ENCODE results near the gene TNXB. TPM values are rescaled to one million over a fixed set of nuclear protein-coding genes. Genes with fewer than 3 reads are reported as not detected.

Gene TNXB
- total RNA-seq, 2 donors from 2014 or later, result 7.2 to 26.8 TPM

DNA sequence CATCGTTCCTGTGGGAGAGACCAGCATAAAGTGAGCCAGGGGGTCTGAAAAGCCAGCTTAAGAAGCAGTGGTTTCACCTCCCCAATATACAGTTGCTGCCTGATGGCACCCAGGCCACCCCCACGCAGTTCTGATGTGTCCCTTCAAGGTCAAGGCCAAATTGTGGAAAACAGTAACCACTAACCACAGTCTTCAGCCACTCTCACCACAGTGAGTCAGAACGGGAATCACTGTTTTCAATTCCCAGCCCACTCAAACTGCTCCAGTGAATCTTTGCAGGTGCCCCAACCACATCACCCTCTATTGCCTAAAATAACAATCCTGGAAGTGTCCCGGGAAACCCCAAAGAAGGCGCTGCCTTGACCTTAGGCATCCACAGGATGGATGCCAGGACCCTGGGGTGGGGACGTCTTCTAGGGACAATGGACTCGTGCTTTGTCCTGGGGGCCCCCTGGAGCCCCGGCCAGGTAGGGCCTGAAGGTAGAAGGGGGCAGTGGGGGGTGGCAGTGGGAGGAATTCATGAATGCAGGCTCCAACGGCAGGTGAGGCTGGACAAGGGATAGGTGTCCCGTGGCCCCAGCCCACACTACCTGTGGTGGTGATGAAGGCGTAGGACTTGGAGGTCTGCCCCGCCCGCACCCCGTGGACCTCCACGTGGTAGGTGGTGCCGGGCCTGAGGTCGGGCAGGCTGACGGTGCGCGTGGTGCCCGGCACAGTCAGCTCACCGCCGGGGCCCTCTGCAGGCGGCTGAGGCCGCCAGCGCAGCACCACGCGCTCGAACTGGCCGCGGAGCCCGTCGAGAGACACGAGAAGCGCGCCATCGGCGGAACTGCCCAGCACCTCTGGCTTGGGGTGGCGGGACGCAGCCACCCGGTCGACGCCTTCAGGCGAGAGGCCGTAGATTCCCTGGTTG, 22.2 kb downstream of the TNXB start:
- Mint-ChIP-seq H3K4me1 (peaks cover 12% of the 10 kb centered on the region), H3K27ac (peak overlapping the region; percentile 78), H3K4me3 (peak overlapping the region; percentile 54), H3K27me3 (peaks cover 44% of the 10 kb centered on the region), H3K9me3 (no peaks in the 10 kb centered on the region), H3K36me3 (ENCODE audit: low read depth) (peaks cover 5% of the 10 kb centered on the region)
- peak; percentile 74 for ATAC-seq (replicated peaks)

DNA sequence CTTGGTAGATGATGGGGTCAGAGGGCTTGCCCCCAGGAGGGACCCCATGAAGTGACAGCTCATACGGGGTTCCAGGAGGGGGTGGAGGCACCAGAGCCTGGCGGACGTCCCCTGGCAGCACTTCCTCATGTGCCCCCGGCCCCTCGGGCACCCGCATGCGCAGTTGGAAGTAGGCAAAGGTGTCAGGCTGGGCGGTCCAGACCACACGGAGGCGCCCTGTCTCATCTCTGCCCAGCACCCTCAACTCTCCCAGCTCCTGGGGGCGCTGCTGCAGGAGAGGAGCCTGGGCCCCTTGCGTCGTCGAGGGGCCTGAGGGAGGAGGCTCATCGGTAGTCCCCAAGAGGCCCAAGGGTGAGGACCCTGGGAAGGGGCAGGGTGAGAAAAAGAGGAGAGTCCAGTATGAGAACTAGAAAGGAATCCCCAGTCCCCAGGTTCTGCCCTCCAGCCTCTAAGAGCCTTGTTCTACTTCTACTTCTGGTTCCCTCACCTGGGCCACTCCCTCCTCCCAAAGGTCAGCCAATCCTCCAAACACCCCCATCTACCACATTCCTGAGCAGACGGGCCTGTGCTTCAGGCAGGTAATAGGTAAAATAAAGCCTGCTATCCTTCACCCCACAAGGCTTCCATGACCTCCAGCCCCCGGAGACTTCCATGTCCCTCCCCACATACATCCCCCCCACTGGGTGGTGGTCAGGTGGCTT, 23.2 kb downstream of the TNXB start:
- peaks cover 5% of the 10 kb centered on the region for H3K36me3 Mint-ChIP-seq (ENCODE audit: low read depth)
- H3K4me1 Mint-ChIP-seq, result peaks cover 12% of the 10 kb centered on the region
- H3K27ac Mint-ChIP-seq, result no peak overlapping the region
- ATAC-seq (replicated peaks), result no peak
- peak overlapping the region; percentile 54 for H3K4me3 Mint-ChIP-seq
- no peaks in the 10 kb centered on the region for H3K9me3 Mint-ChIP-seq
- H3K27me3 Mint-ChIP-seq, result peaks cover 43% of the 10 kb centered on the region

DNA sequence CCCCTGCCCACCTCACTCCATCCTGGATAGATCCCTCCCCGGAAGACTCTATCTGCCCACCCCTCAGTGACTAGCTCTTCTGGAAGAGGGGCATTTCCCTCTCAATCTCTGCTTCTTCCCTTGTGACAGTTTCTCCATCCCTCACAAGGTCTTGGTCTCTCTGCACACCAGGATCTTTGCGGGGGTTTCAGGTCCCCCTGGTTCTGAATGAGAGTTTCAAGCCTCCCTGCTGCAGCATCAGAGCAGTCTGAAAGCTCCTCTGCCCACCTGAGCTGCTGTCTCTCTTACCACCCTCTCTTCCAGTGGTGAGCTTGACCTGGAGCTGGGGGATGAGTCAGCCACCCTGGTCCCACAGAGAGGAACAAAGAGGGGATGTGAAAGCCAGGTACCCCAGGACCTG, 24.4 kb downstream of the TNXB start:
- Mint-ChIP-seq H3K9me3 (no peaks in the 10 kb centered on the region), H3K4me1 (peaks cover 12% of the 10 kb centered on the region), H3K27me3 (peaks cover 47% of the 10 kb centered on the region), H3K36me3 (ENCODE audit: low read depth) (peaks cover 5% of the 10 kb centered on the region), H3K4me3 (no peak overlapping the region), H3K27ac (no peak overlapping the region)
- no peak for ATAC-seq (replicated peaks)

DNA sequence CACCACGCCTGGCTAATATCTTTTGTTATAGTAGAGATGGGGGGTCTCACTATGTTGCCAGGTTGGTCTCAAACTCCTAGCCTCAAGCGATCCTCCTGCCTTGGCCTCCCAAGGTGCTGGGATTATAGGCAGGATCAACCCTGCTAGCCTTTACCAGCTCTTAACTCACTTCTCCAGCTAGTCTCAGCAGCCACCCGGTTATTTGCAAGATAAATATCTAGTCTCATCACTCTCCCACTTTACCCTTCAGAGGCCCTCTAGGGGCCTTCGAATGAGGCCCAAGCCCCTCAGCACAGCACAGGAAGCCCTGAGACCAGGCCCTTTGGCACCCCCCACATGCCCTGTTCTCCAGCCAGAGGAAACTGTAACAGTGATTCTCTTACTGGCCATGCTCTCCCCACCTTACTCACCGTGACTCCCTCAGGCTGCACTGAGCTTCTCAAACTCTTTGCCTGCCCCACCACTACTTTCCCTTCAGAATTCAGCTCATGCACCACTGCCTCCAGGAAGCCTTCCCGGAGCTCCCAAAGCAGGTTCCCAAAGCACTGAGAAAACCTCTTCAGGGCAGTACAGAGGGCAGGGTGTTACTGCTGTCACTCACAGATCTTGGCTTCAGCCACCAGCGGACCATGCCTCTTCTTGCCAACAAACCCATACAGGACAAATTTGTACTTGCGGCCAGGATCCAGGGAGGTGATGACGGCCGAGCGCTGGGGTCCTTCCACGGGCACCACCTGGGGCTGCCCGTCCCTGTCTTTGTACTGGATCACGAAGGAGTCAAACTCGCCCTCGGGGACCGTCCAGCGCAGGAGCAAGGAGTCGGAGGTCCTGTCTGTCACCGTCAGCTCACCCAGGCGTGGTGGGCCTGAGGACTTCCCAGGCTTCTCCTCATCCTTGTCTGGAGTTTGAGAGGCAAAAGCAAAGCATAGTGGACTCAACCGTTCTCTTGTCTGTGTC, 25.0 kb downstream of the TNXB start:
- Mint-ChIP-seq H3K27ac (no peak overlapping the region), H3K36me3 (ENCODE audit: low read depth) (peaks cover 5% of the 10 kb centered on the region)

DNA sequence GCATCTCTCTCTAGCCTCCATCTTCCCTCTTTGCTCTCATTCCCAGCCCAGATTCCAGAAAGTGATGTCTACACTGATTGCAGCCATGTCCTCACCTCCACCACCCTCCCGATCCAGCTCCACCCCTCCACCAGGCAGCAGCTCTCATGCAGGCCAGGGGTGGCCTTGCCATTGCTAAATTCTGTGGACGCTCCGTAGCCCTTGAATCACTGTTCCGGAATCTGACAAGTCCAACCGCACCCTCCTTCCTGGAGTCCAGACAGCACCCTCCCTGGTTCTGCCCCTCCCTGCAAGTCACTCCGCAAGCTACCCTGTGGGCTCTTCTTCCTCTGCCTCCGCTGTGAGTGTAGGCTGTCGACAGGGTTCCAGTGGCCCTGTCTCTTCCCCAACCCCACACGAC, 26.2 kb downstream of the TNXB start:
- no peak for ATAC-seq (replicated peaks)
- Mint-ChIP-seq H3K4me1 (peaks cover 12% of the 10 kb centered on the region), H3K36me3 (ENCODE audit: low read depth) (peaks cover 5% of the 10 kb centered on the region), H3K9me3 (no peaks in the 10 kb centered on the region), H3K27ac (no peak overlapping the region), H3K27me3 (peaks cover 40% of the 10 kb centered on the region), H3K4me3 (no peak overlapping the region)

More for the DNA sequence above, 25.0 kb downstream of the TNXB start:
- peaks cover 12% of the 10 kb centered on the region for H3K4me1 Mint-ChIP-seq
- peaks cover 43% of the 10 kb centered on the region for H3K27me3 Mint-ChIP-seq
- no peak overlapping the region for H3K4me3 Mint-ChIP-seq
- H3K9me3 Mint-ChIP-seq, result no peaks in the 10 kb centered on the region
- ATAC-seq (replicated peaks), result no peak

DNA sequence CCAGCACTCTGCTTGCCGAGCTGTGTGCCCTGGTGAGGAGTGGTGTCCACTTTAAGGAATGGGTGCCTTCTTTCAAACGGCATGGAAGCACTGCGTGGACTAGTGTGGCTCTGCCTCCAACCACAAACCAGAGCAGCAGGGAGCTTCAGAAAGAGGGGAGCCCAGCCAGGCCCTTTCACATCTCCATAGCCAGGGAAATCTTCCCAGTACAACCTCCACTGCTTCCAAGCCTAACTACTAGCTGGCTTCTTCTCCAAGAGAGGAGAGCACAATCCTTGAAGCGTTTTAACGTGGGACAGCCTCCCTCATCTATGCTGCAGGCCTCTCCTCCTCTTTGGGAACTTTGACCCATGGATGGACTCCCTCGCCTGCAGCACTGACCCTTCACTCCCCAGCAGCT, 26.7 kb downstream of the TNXB start:
- ATAC-seq (replicated peaks), result no peak
- Mint-ChIP-seq H3K4me3 (no peak overlapping the region), H3K4me1 (peaks cover 12% of the 10 kb centered on the region), H3K9me3 (no peaks in the 10 kb centered on the region), H3K27me3 (peaks cover 40% of the 10 kb centered on the region), H3K27ac (no peak overlapping the region), H3K36me3 (ENCODE audit: low read depth) (peaks cover 5% of the 10 kb centered on the region)

DNA sequence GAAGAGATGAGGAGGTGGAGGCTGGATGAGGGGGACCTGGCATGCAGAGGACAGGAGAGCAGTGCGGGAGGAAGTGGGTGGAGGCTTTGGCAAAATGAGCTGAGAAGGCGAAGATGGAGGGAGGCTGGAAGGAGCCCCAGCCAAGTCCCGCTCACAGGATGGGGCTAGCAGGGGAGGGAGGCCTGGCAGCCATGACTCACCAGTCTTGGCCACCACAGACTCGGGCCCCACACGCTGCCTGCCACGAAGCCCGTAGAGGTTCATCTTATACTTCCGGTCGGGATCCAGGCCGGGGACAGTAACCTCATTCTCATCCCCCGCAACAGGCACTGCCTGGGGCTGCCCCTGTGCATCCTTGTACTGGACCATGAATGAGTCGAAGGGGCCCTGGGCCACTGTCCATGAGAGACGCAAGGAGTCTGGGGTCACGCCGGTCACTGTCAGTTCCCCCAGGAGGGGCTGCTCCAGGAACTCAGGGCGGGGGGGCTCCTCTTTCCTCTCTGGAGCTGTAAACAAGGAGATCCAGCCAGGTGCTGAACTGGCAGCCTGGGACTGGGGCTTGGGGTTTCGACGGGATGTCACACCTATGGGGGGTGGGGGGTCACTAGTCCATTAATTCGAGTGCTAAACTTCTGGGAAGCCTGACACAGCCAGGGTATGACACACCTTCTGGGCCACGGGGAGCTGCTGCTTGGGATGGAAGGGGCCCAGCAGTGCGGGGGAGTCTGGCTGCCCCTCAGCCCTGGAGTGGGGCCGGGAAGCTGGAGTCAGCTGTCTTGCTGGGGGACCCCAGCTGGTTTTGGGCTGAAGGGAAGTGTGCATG, 27.8 kb downstream of the TNXB start:
- peak; percentile 28 for ATAC-seq (replicated peaks)
- H3K36me3 Mint-ChIP-seq (ENCODE audit: low read depth), result no peaks in the 10 kb centered on the region
- peaks cover 5% of the 10 kb centered on the region for H3K4me1 Mint-ChIP-seq
- H3K27ac Mint-ChIP-seq, result no peak overlapping the region
- H3K4me3 Mint-ChIP-seq, result no peak overlapping the region
- peaks cover 36% of the 10 kb centered on the region for H3K27me3 Mint-ChIP-seq
- no peaks in the 10 kb centered on the region for H3K9me3 Mint-ChIP-seq

DNA sequence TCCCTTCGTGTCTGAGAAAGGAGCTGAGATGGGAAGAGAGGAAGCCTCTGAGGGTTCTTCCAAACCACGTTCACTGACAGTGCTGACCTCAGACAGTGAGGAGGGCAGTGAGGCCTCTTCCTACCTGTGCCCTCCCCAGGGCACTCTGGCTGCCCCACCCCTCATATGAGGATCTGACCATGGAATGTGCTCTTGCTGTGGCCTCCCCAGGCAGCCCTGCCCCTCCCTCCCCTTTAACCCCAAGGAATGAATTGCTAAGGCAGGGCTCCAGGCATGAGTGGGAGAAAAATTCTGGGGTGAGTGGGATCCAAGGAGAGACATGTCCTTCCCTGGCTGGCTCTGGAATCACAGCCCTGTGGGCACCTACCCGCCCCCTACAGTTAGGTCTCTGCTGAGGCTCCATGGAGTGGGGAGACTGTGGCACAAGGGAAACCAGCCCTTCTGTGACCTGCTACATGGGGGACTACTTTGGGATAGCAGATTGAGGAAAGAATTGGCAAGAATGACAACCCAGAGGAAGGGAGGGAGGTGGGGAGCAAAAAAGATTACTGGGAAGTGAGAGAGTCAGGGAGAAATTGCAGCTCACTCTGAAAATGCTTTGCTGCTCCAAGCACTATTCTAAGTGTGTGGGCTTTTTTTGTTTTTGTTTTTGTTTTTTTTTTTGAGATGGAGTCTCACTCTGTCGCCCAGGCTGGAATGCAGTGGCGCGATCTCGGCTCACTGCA, 29.4 kb downstream of the TNXB start:
- Mint-ChIP-seq H3K4me1 (no peaks in the 10 kb centered on the region), H3K9me3 (no peaks in the 10 kb centered on the region), H3K36me3 (ENCODE audit: low read depth) (no peaks in the 10 kb centered on the region), H3K4me3 (no peak overlapping the region), H3K27me3 (peaks cover 24% of the 10 kb centered on the region), H3K27ac (no peak overlapping the region)
- no peak for ATAC-seq (replicated peaks)

DNA sequence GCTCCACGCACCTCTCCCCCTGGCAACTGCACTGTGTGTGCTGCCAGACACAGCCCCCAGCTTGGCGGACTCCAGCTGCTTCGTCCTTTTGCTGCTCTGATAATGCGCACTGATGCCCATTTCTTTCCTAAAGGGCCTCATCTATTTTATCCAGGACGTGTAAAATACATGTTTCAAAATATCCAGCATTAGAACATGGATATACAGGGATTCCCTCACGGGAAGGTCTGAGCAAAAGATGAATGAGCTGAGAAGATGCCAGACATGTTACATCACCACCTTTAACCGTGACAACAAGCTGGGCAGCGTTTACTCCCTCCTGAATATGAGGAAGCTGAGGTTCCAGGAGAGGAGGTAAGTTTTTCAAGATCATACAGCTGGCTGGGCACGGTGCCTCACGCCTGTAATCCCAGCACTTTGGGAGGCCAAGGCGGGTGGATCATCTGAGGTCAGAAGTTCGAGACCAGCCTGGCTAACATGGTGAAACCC, 32.8 kb downstream of the TNXB start:
- no peak overlapping the region for H3K4me3 Mint-ChIP-seq
- no peaks in the 10 kb centered on the region for H3K4me1 Mint-ChIP-seq
- H3K27ac Mint-ChIP-seq, result no peak overlapping the region
- peaks cover 10% of the 10 kb centered on the region for H3K27me3 Mint-ChIP-seq
- H3K9me3 Mint-ChIP-seq, result no peaks in the 10 kb centered on the region
- ATAC-seq (replicated peaks), result no peak
- H3K36me3 Mint-ChIP-seq (ENCODE audit: low read depth), result no peaks in the 10 kb centered on the region

DNA sequence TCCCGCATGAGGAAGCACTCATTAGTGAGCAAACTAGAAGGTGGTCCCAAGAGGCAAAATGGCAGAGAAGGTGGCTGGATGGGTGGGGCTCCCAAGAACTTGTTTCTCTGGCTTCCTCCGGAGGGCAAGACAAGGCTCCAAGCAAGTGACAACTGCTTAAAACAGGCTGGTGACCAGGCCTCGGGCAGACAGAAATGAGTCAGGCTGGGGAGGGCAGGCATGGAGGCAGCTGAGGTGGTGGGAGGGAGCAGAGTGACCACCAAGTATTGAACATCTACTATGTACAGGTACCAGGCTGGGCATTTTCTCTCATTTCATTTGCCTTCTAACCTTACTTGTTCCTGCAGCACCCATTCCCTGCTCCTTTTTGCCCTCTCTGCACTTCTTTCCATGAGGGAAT, 33.4 kb downstream of the TNXB start:
- no peak for ATAC-seq (replicated peaks)
- Mint-ChIP-seq H3K27ac (no peak overlapping the region), H3K4me1 (no peaks in the 10 kb centered on the region), H3K27me3 (peaks cover 6% of the 10 kb centered on the region), H3K4me3 (no peak overlapping the region), H3K9me3 (no peaks in the 10 kb centered on the region), H3K36me3 (ENCODE audit: low read depth) (no peaks in the 10 kb centered on the region)

DNA sequence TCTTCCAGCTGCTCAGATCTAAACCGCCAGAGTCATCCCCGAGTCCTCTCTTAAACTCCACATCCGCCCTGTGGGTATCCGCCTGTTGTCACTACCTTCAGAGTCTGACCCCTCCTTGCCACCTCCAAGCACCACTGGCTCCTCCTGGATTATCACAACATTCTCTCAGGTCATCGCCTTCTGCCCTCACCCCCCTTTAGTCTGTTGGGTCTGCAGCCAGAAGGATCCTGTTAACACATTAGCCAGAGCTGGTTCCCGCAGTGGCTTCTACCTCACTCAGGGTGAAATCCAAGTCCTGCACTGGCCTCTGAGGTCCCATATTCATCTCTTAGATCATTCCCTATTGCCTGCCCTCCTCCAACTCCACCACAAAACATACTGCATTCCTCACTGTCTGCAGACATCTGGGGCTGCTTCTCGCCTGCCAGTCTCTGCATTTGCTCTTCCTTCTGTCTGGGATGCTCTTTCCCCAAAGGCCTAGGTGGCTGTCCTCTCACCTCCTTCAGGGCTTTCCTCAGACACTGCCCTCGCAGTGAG, 34.1 kb downstream of the TNXB start:
- Mint-ChIP-seq H3K4me1 (no peaks in the 10 kb centered on the region), H3K36me3 (ENCODE audit: low read depth) (no peaks in the 10 kb centered on the region), H3K27ac (no peak overlapping the region), H3K9me3 (no peaks in the 10 kb centered on the region), H3K4me3 (no peak overlapping the region), H3K27me3 (peaks cover 7% of the 10 kb centered on the region)
- no peak for ATAC-seq (replicated peaks)

DNA sequence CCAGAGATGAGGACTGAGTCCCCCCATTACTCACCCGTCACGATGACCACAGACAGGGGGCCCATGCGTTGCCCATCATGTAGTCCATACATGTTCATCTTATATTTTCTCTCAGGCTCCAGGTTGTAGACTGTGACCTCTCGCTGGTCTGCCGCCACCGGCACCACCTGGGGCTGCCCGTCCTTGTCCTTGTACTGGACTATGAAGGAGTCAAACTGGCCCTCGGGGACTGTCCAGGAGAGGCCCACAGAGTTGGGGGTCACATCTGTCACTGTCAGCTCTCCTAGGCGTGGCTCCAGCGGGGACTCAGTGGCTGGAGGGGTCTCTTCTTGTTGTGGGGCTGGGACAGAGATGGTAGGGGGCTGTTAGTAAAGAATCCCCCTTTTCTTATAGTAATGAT, 35.5 kb downstream of the TNXB start:
- Mint-ChIP-seq H3K4me3 (no peak overlapping the region), H3K36me3 (ENCODE audit: low read depth) (no peaks in the 10 kb centered on the region), H3K4me1 (no peaks in the 10 kb centered on the region), H3K27me3 (peaks cover 7% of the 10 kb centered on the region), H3K27ac (no peak overlapping the region), H3K9me3 (no peaks in the 10 kb centered on the region)
- no peak for ATAC-seq (replicated peaks)

DNA sequence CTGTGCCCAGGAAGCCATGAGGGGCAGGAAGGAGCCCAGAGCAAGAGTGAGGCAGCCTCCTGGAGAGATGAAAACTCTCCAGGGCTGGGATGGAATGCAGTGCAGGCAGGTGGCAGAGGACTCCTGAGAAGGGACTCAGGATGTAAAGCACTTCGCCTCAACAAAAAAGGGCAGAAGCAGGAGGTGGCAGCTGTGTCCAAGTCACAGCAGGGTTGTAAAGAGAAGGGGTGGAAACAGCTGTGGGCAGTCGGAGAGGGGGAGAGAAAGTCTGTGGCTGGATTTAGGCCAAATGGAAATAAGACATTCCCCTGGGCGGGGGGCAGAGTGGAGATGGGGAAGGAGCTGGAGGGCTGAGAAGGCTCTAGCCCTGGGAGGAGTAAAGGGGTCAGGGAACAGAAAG, 36.0 kb downstream of the TNXB start:
- no peaks in the 10 kb centered on the region for H3K9me3 Mint-ChIP-seq
- H3K4me3 Mint-ChIP-seq, result no peak overlapping the region
- H3K36me3 Mint-ChIP-seq (ENCODE audit: low read depth), result no peaks in the 10 kb centered on the region
- peaks cover 7% of the 10 kb centered on the region for H3K27me3 Mint-ChIP-seq
- H3K27ac Mint-ChIP-seq, result no peak overlapping the region
- ATAC-seq (replicated peaks), result no peak
- no peaks in the 10 kb centered on the region for H3K4me1 Mint-ChIP-seq

Measured in activated T-helper 17 cell treated with anti-CD3 and anti-CD28 coated beads, Interleukin-2, amount 50 U/mL, for 72 hours (primary cell).